Type B pancreatic cell (in vitro differentiated cells): Measurements from ENCODE around the gene RPL5. TPM values are rescaled to one million over a fixed set of nuclear protein-coding genes. Genes with fewer than 3 reads are reported as not detected.

Source experiments
- DNase-seq: peaks from one replicate; pipeline ENCODE4 v3.0.0; 2021; ENCODE audit warnings: mixed read lengths; ENCODE audit not compliant: unreplicated experiment; ENCODE audit errors: extremely low spot score
- H3K27ac Mint-ChIP-seq: 2 replicates; pipeline ENCODE4 v1.8.0; 2021; ENCODE audit warnings: mild to moderate bottlenecking, mixed read lengths
- H3K27me3 Mint-ChIP-seq: 2 replicates; pipeline ENCODE4 v1.8.0; 2021; ENCODE audit warnings: mixed read lengths
- H3K36me3 Mint-ChIP-seq: 2 replicates; pipeline ENCODE4 v1.8.0; 2021; ENCODE audit warnings: mixed read lengths
- H3K4me1 Mint-ChIP-seq: one replicate; pipeline ENCODE4 v1.8.0; 2021; ENCODE audit warnings: mixed read lengths; ENCODE audit not compliant: unreplicated experiment
- H3K4me3 Mint-ChIP-seq: 2 replicates; pipeline ENCODE4 v1.8.0; 2021; ENCODE audit warnings: mild to moderate bottlenecking, mixed read lengths
- H3K9me3 Mint-ChIP-seq: 2 replicates; pipeline ENCODE4 v1.8.0; 2021; ENCODE audit warnings: mixed read lengths
- total RNA-seq: library from RNA; stranded (reverse); gene quantifications from 2 replicates; pipeline ENCODE4 v1.2.1, GENCODE V29; 2021; ENCODE audit warnings: low replicate concordance
- TF ChIP-seq, protein P1 (sequence below): fragments of 200-600 bp; sonication (generic); conservative IDR thresholded peaks from 2 replicates; pipeline ENCODE4 v1.5.0; 2021; ENCODE audit warnings: antibody characterized with exemption, mild to moderate bottlenecking

The RPL5 gene
- total RNA-seq, 1 donor from 2014 or later: 1,496 TPM

DNA sequence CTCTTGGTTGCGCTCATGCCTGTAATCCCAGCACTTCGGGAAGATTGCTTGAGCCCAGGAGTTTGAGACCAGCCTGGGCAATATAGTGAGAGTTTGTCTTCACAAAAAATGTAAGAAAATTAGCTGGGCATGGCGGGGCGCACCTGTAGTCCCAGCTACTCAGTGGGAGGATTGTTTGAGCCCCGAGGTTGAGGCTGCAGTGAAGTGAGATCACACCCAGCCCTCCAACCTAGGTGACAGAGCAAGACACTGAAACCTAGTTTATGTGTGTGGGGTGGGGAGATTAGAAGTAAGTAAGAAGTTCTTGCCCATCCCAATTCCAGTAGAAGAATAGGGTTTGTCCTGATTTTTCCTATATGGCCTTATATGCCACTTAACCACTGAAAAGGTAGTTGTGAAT is 2.0 kb downstream of the RPL5 start:
- Mint-ChIP-seq H3K27me3 (no peaks in the 10 kb centered on the region), H3K27ac (peak overlapping the region; percentile 99), H3K4me3 (peak overlapping the region; percentile 97), H3K4me1 (peaks cover 27% of the 10 kb centered on the region), H3K36me3 (peaks cover 64% of the 10 kb centered on the region), H3K9me3 (no peaks in the 10 kb centered on the region)
- TF ChIP-seq, protein P1, sequence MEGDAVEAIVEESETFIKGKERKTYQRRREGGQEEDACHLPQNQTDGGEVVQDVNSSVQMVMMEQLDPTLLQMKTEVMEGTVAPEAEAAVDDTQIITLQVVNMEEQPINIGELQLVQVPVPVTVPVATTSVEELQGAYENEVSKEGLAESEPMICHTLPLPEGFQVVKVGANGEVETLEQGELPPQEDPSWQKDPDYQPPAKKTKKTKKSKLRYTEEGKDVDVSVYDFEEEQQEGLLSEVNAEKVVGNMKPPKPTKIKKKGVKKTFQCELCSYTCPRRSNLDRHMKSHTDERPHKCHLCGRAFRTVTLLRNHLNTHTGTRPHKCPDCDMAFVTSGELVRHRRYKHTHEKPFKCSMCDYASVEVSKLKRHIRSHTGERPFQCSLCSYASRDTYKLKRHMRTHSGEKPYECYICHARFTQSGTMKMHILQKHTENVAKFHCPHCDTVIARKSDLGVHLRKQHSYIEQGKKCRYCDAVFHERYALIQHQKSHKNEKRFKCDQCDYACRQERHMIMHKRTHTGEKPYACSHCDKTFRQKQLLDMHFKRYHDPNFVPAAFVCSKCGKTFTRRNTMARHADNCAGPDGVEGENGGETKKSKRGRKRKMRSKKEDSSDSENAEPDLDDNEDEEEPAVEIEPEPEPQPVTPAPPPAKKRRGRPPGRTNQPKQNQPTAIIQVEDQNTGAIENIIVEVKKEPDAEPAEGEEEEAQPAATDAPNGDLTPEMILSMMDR: no peak
- no peak for DNase-seq

DNA sequence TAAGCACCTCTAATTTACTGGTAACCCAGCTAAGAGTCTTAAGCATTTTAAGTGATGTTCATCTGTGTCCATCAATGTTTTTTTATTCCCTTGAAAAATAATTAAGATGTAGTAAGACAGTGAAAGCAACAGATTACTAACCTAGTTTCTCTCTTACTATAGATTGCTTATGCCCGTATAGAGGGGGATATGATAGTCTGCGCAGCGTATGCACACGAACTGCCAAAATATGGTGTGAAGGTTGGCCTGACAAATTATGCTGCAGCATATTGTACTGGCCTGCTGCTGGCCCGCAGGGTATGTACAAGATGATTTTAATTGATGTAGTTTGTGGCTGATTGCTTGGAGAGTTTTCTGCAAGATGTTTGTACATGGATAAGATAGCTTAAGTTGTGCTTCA is 2.8 kb downstream of the RPL5 start:
- no peaks in the 10 kb centered on the region for H3K9me3 Mint-ChIP-seq
- peak overlapping the region; percentile 97 for H3K4me3 Mint-ChIP-seq
- H3K27me3 Mint-ChIP-seq: no peaks in the 10 kb centered on the region
- DNase-seq: no peak
- peaks cover 27% of the 10 kb centered on the region for H3K4me1 Mint-ChIP-seq
- TF ChIP-seq, protein P1: no peak
- peak overlapping the region; percentile 99 for H3K27ac Mint-ChIP-seq
- peaks cover 69% of the 10 kb centered on the region for H3K36me3 Mint-ChIP-seq

DNA sequence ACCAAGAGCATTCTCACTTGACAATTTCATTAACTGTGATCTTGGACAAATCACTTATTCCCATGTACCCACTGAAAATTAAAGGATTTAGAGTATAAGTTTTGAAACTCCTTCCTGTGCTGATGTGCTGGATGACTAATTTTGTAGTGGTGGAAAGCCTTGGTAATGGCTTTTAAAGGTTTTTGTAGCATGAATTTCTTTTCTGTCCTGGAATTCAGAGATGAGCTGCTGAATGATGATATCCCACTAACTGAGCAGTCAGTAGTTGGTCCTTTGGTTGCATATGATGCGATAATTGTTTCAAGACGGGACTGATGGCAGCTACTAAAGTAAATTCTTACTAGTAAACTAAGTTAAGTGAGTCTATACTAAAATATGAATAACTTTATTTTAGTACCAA is 5.2 kb downstream of the RPL5 start:
- TF ChIP-seq, protein P1: no peak
- H3K27ac Mint-ChIP-seq: peak overlapping the region; percentile 37
- no peaks in the 10 kb centered on the region for H3K27me3 Mint-ChIP-seq
- no peaks in the 10 kb centered on the region for H3K9me3 Mint-ChIP-seq
- DNase-seq: no peak
- no peak overlapping the region for H3K4me3 Mint-ChIP-seq
- H3K36me3 Mint-ChIP-seq: peaks cover 81% of the 10 kb centered on the region
- peaks cover 27% of the 10 kb centered on the region for H3K4me1 Mint-ChIP-seq

DNA sequence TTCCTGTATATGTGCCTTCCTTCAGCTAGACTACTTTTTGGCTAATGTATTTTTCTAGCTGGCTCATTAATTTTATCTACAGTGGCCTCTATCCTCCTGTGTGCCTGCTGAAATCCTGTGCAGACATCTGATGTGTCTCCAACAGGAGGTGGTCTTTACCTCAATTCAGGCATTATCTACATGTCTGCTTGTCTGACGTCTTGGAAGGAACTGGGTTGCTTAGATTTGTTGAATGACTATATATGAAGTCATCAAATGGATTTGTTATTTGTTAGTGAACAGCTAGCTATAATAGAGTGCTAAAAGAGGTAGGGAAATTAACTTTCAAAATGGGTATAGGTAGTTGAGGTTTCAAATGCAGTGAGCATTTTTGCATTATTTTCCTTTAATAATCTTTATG is 6.7 kb downstream of the RPL5 start:
- TF ChIP-seq, protein P1: no peak
- H3K27me3 Mint-ChIP-seq: no peaks in the 10 kb centered on the region
- H3K27ac Mint-ChIP-seq: peak overlapping the region; percentile 10
- no peak for DNase-seq
- H3K4me1 Mint-ChIP-seq: peaks cover 27% of the 10 kb centered on the region
- H3K36me3 Mint-ChIP-seq: peaks cover 79% of the 10 kb centered on the region
- no peaks in the 10 kb centered on the region for H3K9me3 Mint-ChIP-seq
- H3K4me3 Mint-ChIP-seq: peak overlapping the region; percentile 11

DNA sequence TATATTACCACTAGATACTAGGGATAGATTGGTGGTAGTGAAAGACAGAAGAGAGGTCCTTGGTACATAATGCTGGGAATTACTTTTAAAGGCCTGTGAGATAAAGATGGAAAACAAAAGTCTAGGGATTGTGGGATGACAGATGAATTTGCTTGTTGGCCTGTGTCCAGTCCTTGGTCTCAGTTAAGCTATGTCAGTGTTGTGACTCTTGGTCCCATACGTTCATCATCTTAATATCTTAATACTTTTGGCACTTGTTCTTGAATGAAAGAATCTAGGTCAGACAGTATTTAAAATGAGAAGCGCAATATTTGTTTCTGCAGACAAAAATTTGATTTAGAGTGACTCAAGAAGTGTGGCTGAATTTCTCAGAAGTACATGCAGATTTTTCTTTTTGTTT is 7.6 kb downstream of the RPL5 start:
- TF ChIP-seq, protein P1: no peak
- no peaks in the 10 kb centered on the region for H3K27me3 Mint-ChIP-seq
- peaks cover 23% of the 10 kb centered on the region for H3K4me1 Mint-ChIP-seq
- H3K27ac Mint-ChIP-seq: no peak overlapping the region
- peaks cover 79% of the 10 kb centered on the region for H3K36me3 Mint-ChIP-seq
- no peak overlapping the region for H3K4me3 Mint-ChIP-seq
- DNase-seq: no peak
- H3K9me3 Mint-ChIP-seq: no peaks in the 10 kb centered on the region

DNA sequence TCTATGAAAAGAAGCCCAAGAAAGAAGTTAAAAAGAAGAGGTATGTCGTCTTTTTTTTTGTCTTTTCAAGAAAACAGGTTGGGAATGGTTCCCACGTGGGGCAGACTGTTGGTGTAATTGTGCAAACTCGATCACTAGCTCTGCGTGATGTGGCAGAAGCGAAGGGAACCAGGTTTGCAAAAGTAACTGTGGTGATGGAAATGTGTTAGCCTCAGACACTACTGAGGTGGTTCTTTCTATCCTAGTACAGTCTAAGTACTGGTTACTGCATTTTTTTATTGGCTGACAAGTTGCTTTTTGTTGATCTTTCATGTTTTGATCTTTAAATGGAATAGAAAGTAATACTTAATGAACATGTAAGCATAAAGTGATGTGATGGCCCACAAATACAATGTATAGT is 8.8 kb downstream of the RPL5 start:
- TF ChIP-seq, protein P1: no peak
- H3K27ac Mint-ChIP-seq: no peak overlapping the region
- peaks cover 67% of the 10 kb centered on the region for H3K36me3 Mint-ChIP-seq
- DNase-seq: no peak
- peaks cover 13% of the 10 kb centered on the region for H3K4me1 Mint-ChIP-seq
- no peak overlapping the region for H3K4me3 Mint-ChIP-seq
- H3K27me3 Mint-ChIP-seq: no peaks in the 10 kb centered on the region
- H3K9me3 Mint-ChIP-seq: no peaks in the 10 kb centered on the region
